GM23248 (cell line): ENCODE results near the gene CHCHD1.

Experiments
- EZH2 ChIP-seq: fragments of 200-600 bp; sonication (generic); IDR thresholded peaks from 2 replicates; pipeline ENCODE4 v1.6.1; 2018; ENCODE audit warnings: antibody characterized with exemption, mild to moderate bottlenecking; ENCODE audit not compliant: insufficient read depth, poor library complexity, severe bottlenecking
- EZH2phosphoT487 ChIP-seq: fragments of 200-600 bp; sonication (generic); IDR thresholded peaks from 2 replicates; pipeline ENCODE4 v1.6.1; 2018; ENCODE audit warnings: antibody characterized with exemption, moderate library complexity, mild to moderate bottlenecking, low read depth; ENCODE audit not compliant: insufficient read depth

- TF ChIP-seq EZH2 (no peak), EZH2phosphoT487 (no peak)
These were observed 882 bp upstream of the CHCHD1 start for GRCh38 chr10:73780966-73781365.
